ENCODE data around the gene NOA1.
"Not testable (repeated sequence)": the region's sequence is repeated elsewhere in the genome, so short reads cannot be mapped to it uniquely, and the experiment has no call there.

NOA1 gene

GRCh38 chr4:56953680-56954520 lies 23.5 kb downstream of the NOA1 start:
- DNase-seq = no peak

DNA sequence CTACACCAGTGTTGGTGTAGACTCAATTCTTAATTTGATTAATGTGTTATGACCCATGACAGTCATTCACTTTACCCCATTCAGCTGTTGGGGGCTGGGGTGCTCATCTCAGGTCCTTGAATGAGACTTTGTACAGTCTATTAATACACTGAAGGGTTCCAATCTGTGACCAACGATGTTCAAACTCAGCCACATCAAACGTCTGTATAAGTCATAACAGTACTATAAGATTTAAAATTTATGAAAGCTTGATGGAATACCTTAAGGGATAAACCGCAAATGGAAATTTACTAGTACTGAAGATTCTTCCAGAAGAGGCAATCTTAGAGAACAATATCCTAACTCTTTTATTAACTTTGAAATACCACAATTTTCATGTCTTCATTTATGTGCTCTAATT lies 36.0 kb downstream of the NOA1 start:
- DNase-seq = no peak

- DNase-seq = no peak
These were observed 36.4 kb downstream of the NOA1 start for GRCh38 chr4:56940971-56941370.

- DNase-seq = no peak
These were observed 37.0 kb downstream of the NOA1 start for GRCh38 chr4:56940403-56940802.

DNA sequence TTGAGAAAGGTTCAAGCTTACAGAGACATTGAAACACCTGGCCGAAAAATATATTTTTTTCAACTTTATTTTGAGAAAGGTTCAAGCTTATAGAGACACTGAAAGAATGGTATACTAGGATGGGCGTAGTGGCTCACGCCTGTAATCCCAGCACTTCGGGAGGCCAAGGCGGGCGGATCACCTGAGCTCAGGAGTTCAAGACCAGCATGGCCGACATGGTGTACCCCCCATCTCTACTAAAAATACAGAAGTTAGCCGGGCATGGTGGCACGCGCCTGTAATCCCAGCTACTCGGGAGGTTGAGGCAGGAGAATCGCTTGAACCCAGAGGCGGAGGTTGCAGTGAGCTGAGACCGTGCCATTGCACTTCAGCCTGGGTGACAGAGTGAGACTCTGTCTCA lies 37.6 kb downstream of the NOA1 start:
- DNase-seq = not testable (repeated sequence)

GRCh38 chr4:56937262-56937661 lies 40.1 kb downstream of the NOA1 start:
- DNase-seq = no peak

GRCh38 chr4:56931924-56932323 lies 45.5 kb downstream of the NOA1 start:
- DNase-seq = no peak

DNA sequence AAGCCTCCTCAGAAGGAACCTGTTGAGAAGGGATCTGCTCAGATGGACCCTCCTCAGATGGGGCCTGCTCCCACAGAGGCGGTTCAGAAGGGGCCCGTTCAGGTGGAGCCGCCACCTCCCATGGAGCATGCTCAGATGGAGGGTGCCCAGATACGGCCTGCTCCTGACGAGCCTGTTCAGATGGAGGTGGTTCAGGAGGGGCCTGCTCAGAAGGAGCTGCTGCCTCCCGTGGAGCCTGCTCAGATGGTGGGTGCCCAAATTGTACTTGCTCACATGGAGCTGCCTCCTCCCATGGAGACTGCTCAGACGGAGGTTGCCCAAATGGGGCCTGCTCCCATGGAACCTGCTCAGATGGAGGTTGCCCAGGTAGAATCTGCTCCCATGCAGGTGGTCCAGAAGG lies 46.8 kb downstream of the NOA1 start:
- no peak for DNase-seq

- no peak for DNase-seq
These were observed 50.2 kb downstream of the NOA1 start for GRCh38 chr4:56927196-56927595.

- DNase-seq = not testable (repeated sequence)
These were observed 62.4 kb downstream of the NOA1 start for GRCh38 chr4:56914977-56915376.

GRCh38 chr4:56914336-56914735 lies 63.1 kb downstream of the NOA1 start:
- DNase-seq = no peak
